ENCODE results near the gene SIGLEC10. TPM values are rescaled to one million over a fixed set of nuclear protein-coding genes. Genes with fewer than 3 reads are reported as not detected.

The SIGLEC10 gene
- total RNA-seq, 3 donors from 2014 or later (not counting 1 experiment from before 2014, with no cell fraction given) = 1.7 to 28.9 (median 6.6) TPM

- ATAC-seq (no peak), DNase-seq (no peak)
- H3K27ac ChIP-seq (ENCODE audit: low read length) = peak overlapping the region; percentile 77
- no peaks in the 10 kb centered on the region for H3K27me3 ChIP-seq (ENCODE audit: control insufficient read depth, insufficient read depth, low read length)
- no peaks in the 10 kb centered on the region for H3K9me3 ChIP-seq (ENCODE audit: control insufficient read depth, insufficient read depth, low read length)
- Mint-ChIP-seq H3K36me3 (no peaks in the 10 kb centered on the region), H3K4me3 (peak overlapping the region; percentile 97), H3K4me1 (peaks cover 77 to 85% of the 10 kb centered on the region in 2 donors), H3K9me3 (no peaks in the 10 kb centered on the region), H3K27me3 (ENCODE audit: low read depth in 2 of 2) (no peaks in the 10 kb centered on the region), H3K27ac (peak overlapping the region; percentile 96 to 98)
- TF ChIP-seq CTCF (IDR thresholded peaks at IDR 0.05) = no peak
- H3K4me1 ChIP-seq (ENCODE audit: control insufficient read depth, insufficient read depth, low read length) = peaks cover 85% of the 10 kb centered on the region
- intact Hi-C loops (cut with micrococcal nuclease) = no loop called here
- H3K36me3 ChIP-seq (ENCODE audit: control insufficient read depth, insufficient read depth, low read length) = no peaks in the 10 kb centered on the region
- peak overlapping the region; percentile 32 for H3K4me3 ChIP-seq (ENCODE audit: low read length)
- 55% methylated on average over 7 of the region's 8 CpGs for WGBS (ENCODE audit: insufficient coverage)
Measured at GRCh38 chr19:51391073-51391611, 26.3 kb downstream of the SIGLEC10 start.

- Mint-ChIP-seq H3K9me3 (no peaks in the 10 kb centered on the region), H3K27me3 (ENCODE audit: low read depth in 2 of 2) (no peaks in the 10 kb centered on the region), H3K27ac (peak overlapping the region; percentile 96 to 98), H3K36me3 (no peaks in the 10 kb centered on the region), H3K4me3 (peak overlapping the region; percentile 97), H3K4me1 (peaks cover 69 to 73% of the 10 kb centered on the region in 2 donors)
- peak overlapping the region; percentile 86 for H3K27ac ChIP-seq (ENCODE audit: low read length)
- intact Hi-C loops (cut with micrococcal nuclease) = no loop called here
- ATAC-seq = no peak
- DNase-seq = no peak
- 71% methylated on average over 14 of the region's 14 CpGs for WGBS (ENCODE audit: insufficient coverage)
- H3K4me1 ChIP-seq (ENCODE audit: control insufficient read depth, insufficient read depth, low read length) = peaks cover 74% of the 10 kb centered on the region
- H3K36me3 ChIP-seq (ENCODE audit: control insufficient read depth, insufficient read depth, low read length) = no peaks in the 10 kb centered on the region
- peak overlapping the region; percentile 84 for H3K4me3 ChIP-seq (ENCODE audit: low read length)
- TF ChIP-seq CTCF (IDR thresholded peaks at IDR 0.05) = no peak
- no peaks in the 10 kb centered on the region for H3K9me3 ChIP-seq (ENCODE audit: control insufficient read depth, insufficient read depth, low read length)
- no peaks in the 10 kb centered on the region for H3K27me3 ChIP-seq (ENCODE audit: control insufficient read depth, insufficient read depth, low read length)
Measured at GRCh38 chr19:51389143-51389542, 28.3 kb downstream of the SIGLEC10 start.

DNA sequence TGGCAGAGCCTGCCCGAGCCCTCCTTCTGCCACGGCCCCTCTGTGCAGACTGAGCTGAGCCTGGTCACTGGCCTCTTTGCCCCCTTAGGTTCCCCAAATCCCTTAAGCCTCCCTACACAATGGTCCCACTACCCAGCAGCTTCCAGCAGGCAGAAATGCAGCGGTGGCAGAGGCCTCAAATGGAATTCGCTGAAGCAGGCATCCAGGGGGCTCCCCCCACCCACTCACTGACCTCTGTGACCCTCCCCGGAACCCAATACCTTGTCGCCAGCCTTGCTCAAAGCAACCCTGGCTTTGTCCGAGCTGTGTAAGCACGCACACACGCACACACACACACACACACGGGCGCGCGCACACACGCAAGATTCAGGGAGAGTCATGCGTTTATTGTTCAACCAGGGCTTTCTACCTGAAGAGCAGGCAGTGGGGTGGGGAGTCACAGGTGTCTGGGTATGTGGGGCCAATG, 29.5 kb downstream of the SIGLEC10 start, which contains the start of gene LIM2:
Gene LIM2 (minus strand): TSS at position 51 of the 466 bp plus-strand sequence. CDS start 531 bp downstream, outside the sequence.
- ATAC-seq = peak in 1 of 3 donors; percentile 13
- Mint-ChIP-seq H3K4me3 (peak within 1 kb of the TSS; percentile 97), H3K27ac (peak within 1 kb of the TSS; percentile 96 to 98), H3K36me3 (no peaks in the 10 kb centered on the region), H3K4me1 (peaks cover 62 to 75% of the 10 kb centered on the region in 2 donors), H3K27me3 (ENCODE audit: low read depth in 2 of 2) (no peaks in the 10 kb centered on the region), H3K9me3 (no peaks in the 10 kb centered on the region)
- no peak for DNase-seq
- intact Hi-C loops (cut with micrococcal nuclease) = loop anchor here (1.0 kb wide), 1 partner anchor 15 kb away; no protein-coding TSS in a partner anchor
- H3K27ac ChIP-seq (ENCODE audit: low read length) = peak within 1 kb of the TSS; percentile 86
- no peaks in the 10 kb centered on the region for H3K9me3 ChIP-seq (ENCODE audit: control insufficient read depth, insufficient read depth, low read length)
- peaks cover 67% of the 10 kb centered on the region for H3K4me1 ChIP-seq (ENCODE audit: control insufficient read depth, insufficient read depth, low read length)
- WGBS (ENCODE audit: insufficient coverage) = 63% methylated on average over 15 of the region's 15 CpGs
- TF ChIP-seq CTCF (IDR thresholded peaks at IDR 0.05) = no peak
- H3K4me3 ChIP-seq (ENCODE audit: low read length) = peak within 1 kb of the TSS; percentile 84
- H3K27me3 ChIP-seq (ENCODE audit: control insufficient read depth, insufficient read depth, low read length) = no peaks in the 10 kb centered on the region
- H3K36me3 ChIP-seq (ENCODE audit: control insufficient read depth, insufficient read depth, low read length) = no peaks in the 10 kb centered on the region
